Loucy (cell line): ENCODE data around the gene ARHGAP10.

Source experiments
- EZH2phosphoT487 ChIP-seq: fragments of 200-600 bp; IDR thresholded peaks from 2 replicates; pipeline ENCODE4 v1.6.1; 2018; ENCODE audit warnings: antibody characterized with exemption, mild to moderate bottlenecking, moderate library complexity, borderline replicate concordance
- TF ChIP-seq, protein P1 (sequence below): fragments of 200-600 bp; sonication (generic); conservative IDR thresholded peaks from 2 replicates; pipeline ENCODE4 v1.5.1; 2014; ENCODE audit warnings: mild to moderate bottlenecking, antibody characterized with exemption, low read length

- TF ChIP-seq, protein P1, sequence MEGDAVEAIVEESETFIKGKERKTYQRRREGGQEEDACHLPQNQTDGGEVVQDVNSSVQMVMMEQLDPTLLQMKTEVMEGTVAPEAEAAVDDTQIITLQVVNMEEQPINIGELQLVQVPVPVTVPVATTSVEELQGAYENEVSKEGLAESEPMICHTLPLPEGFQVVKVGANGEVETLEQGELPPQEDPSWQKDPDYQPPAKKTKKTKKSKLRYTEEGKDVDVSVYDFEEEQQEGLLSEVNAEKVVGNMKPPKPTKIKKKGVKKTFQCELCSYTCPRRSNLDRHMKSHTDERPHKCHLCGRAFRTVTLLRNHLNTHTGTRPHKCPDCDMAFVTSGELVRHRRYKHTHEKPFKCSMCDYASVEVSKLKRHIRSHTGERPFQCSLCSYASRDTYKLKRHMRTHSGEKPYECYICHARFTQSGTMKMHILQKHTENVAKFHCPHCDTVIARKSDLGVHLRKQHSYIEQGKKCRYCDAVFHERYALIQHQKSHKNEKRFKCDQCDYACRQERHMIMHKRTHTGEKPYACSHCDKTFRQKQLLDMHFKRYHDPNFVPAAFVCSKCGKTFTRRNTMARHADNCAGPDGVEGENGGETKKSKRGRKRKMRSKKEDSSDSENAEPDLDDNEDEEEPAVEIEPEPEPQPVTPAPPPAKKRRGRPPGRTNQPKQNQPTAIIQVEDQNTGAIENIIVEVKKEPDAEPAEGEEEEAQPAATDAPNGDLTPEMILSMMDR, result no peak
- TF ChIP-seq EZH2phosphoT487, result no peak
Observed at GRCh38 chr4:148065075-148065474, 333.2 kb downstream of the ARHGAP10 start.
